NCI-H524 treated with DMSO at 0.1 percent for 48 hours (cell line): Measurements from ENCODE around the gene IL11RA.

Source experiments
- DNase-seq: peaks from one replicate; lab custom pipeline; 2025; lab: John Stamatoyannopoulos, UW

Gene IL11RA

GRCh38 chr9:34654323-34655051 is 2.5 kb downstream of the IL11RA start:
- peak; percentile 34 for DNase-seq

- no peak for DNase-seq
Observed at GRCh38 chr9:34655394-34655793, 3.4 kb downstream of the IL11RA start.

- no peak for DNase-seq
Observed at GRCh38 chr9:34656992-34657391, 5.0 kb downstream of the IL11RA start.

GRCh38 chr9:34658461-34658860 is 6.5 kb downstream of the IL11RA start:
- DNase-seq, result no peak

- DNase-seq, result no peak
Observed at GRCh38 chr9:34659592-34660253, 7.7 kb downstream of the IL11RA start.

- DNase-seq, result no peak
Observed at GRCh38 chr9:34662526-34663302, 10.7 kb downstream of the IL11RA start, which contains the start of gene CCL27. Gene CCL27, minus strand, starts transcription at chr9:34662657. Its CDS starts 24 bp downstream, at chr9:34662633.

GRCh38 chr9:34663303-34663605 is 11.3 kb downstream of the IL11RA start:
- no peak for DNase-seq

GRCh38 chr9:34664281-34665066 is 12.5 kb downstream of the IL11RA start:
- no peak for DNase-seq

- DNase-seq, result no peak
Observed at GRCh38 chr9:34665067-34665380, 13.0 kb downstream of the IL11RA start.

GRCh38 chr9:34665381-34666250 is 13.6 kb downstream of the IL11RA start:
- DNase-seq, result peak; percentile 31

- no peak for DNase-seq
Observed at GRCh38 chr9:34669809-34670562, 18.0 kb downstream of the IL11RA start.

- no peak for DNase-seq
Observed at GRCh38 chr9:34671307-34671706, 19.3 kb downstream of the IL11RA start.

- DNase-seq, result no peak
Observed at GRCh38 chr9:34674440-34674839, 22.5 kb downstream of the IL11RA start.

GRCh38 chr9:34675048-34675714 is 23.2 kb downstream of the IL11RA start:
- DNase-seq, result peak; percentile 11

- DNase-seq, result no peak
Observed at GRCh38 chr9:34675869-34676268, 23.9 kb downstream of the IL11RA start.

GRCh38 chr9:34684145-34684544 is 32.2 kb downstream of the IL11RA start:
- no peak for DNase-seq

GRCh38 chr9:34684816-34685215 is 32.8 kb downstream of the IL11RA start:
- no peak for DNase-seq

- no peak for DNase-seq
Observed at GRCh38 chr9:34685591-34685990, 33.6 kb downstream of the IL11RA start.

- DNase-seq, result no peak
Observed at GRCh38 chr9:34686231-34686630, 34.2 kb downstream of the IL11RA start.

- no peak for DNase-seq
Observed at GRCh38 chr9:34686732-34687131, 34.7 kb downstream of the IL11RA start.
